ENCODE data around the gene DNAJC30.
"Not testable (repeated sequence)": the region's sequence is repeated elsewhere in the genome, so short reads cannot be mapped to it uniquely, and the experiment has no call there.

DNAJC30 gene

GRCh38 chr7:73683056-73683787 lies at the start of gene DNAJC30, which contains the start of gene BUD23:
DNAJC30 (minus strand) TSS chr7:73683453; CDS start chr7:73683423, 30 bp downstream.
BUD23 (plus strand) TSS chr7:73683597; CDS start chr7:73683626, 29 bp downstream.
- FAIRE-seq (no peak), DNase-seq (ENCODE audit: insufficient read length, low spot score) (peak; percentile 95)

- DNase-seq (ENCODE audit: insufficient read length, low spot score), result no peak
- FAIRE-seq, result no peak
Measured at GRCh38 chr7:73732397-73732796, 49.1 kb upstream of the DNAJC30 start.

- no peak for FAIRE-seq
- DNase-seq (ENCODE audit: insufficient read length, low spot score), result no peak
Measured at GRCh38 chr7:73730485-73730884, 47.2 kb upstream of the DNAJC30 start.

- FAIRE-seq (no peak), DNase-seq (ENCODE audit: insufficient read length, low spot score) (no peak)
Measured at GRCh38 chr7:73728551-73728950, 45.3 kb upstream of the DNAJC30 start.

- FAIRE-seq (no peak), DNase-seq (ENCODE audit: insufficient read length, low spot score) (no peak)
Measured at GRCh38 chr7:73727952-73728351, 44.7 kb upstream of the DNAJC30 start.

GRCh38 chr7:73726083-73726466 lies 42.8 kb upstream of the DNAJC30 start:
- DNase-seq (ENCODE audit: insufficient read length, low spot score) (no peak), FAIRE-seq (peak; percentile 20)

- FAIRE-seq, result no peak
- no peak for DNase-seq (ENCODE audit: insufficient read length, low spot score)
Measured at GRCh38 chr7:73723813-73724212, 40.6 kb upstream of the DNAJC30 start.

- DNase-seq (ENCODE audit: insufficient read length, low spot score) (no peak), FAIRE-seq (no peak)
Measured at GRCh38 chr7:73722785-73723184, 39.5 kb upstream of the DNAJC30 start.

GRCh38 chr7:73722182-73722581 lies 38.9 kb upstream of the DNAJC30 start:
- not testable (repeated sequence) for FAIRE-seq; DNase-seq (ENCODE audit: insufficient read length, low spot score)

- DNase-seq (ENCODE audit: insufficient read length, low spot score) (no peak), FAIRE-seq (no peak)
Measured at GRCh38 chr7:73721377-73721817, 38.1 kb upstream of the DNAJC30 start.

- not testable (repeated sequence) for FAIRE-seq; DNase-seq (ENCODE audit: insufficient read length, low spot score)
Measured at GRCh38 chr7:73720443-73720842, 37.2 kb upstream of the DNAJC30 start.

- no peak for DNase-seq (ENCODE audit: insufficient read length, low spot score)
- FAIRE-seq, result no peak
Measured at GRCh38 chr7:73719806-73720169, 36.5 kb upstream of the DNAJC30 start.

GRCh38 chr7:73718905-73719805 lies 35.9 kb upstream of the DNAJC30 start, which contains the start of gene STX1A:
STX1A (minus strand) TSS chr7:73719669; CDS start chr7:73719631, 38 bp downstream.
- FAIRE-seq (no peak), DNase-seq (ENCODE audit: insufficient read length, low spot score) (peak; percentile 75)

GRCh38 chr7:73718438-73718881 lies 35.2 kb upstream of the DNAJC30 start:
- FAIRE-seq, result no peak
- no peak for DNase-seq (ENCODE audit: insufficient read length, low spot score)

- FAIRE-seq (no peak), DNase-seq (ENCODE audit: insufficient read length, low spot score) (no peak)
Measured at GRCh38 chr7:73717991-73718405, 34.7 kb upstream of the DNAJC30 start.

- no peak for DNase-seq (ENCODE audit: insufficient read length, low spot score)
- FAIRE-seq, result no peak
Measured at GRCh38 chr7:73717025-73717807, 34.0 kb upstream of the DNAJC30 start.

- DNase-seq (ENCODE audit: insufficient read length, low spot score) (no peak), FAIRE-seq (no peak)
Measured at GRCh38 chr7:73716318-73716890, 33.2 kb upstream of the DNAJC30 start.

GRCh38 chr7:73715648-73716317 lies 32.5 kb upstream of the DNAJC30 start:
- FAIRE-seq (no peak), DNase-seq (ENCODE audit: insufficient read length, low spot score) (peak; percentile 92)

GRCh38 chr7:73713319-73713718 lies 30.1 kb upstream of the DNAJC30 start:
- DNase-seq (ENCODE audit: insufficient read length, low spot score); FAIRE-seq: not testable (repeated sequence)

- no peak for FAIRE-seq
Measured at GRCh38 chr7:73712773-73713172, 29.5 kb upstream of the DNAJC30 start.

More at GRCh38 chr7:73712773-73713172, 29.5 kb upstream of the DNAJC30 start:
- no peak for DNase-seq (ENCODE audit: insufficient read length, low spot score)

Measured in HTR-8/SVneo (cell line).